HG03108 (cell line): ENCODE measurements around the gene EDAR.

ENCODE experiments used
- ATAC-seq: cut with Tn5 transposase; IDR thresholded peaks from one replicate; pipeline ENCODE4 v1.9.1; 2021; ENCODE audit warnings: moderate library complexity; ENCODE audit not compliant: unreplicated experiment

EDAR gene

GRCh38 chr2:108926561-108927380, 62.2 kb downstream of the EDAR start:
- no peak for ATAC-seq

- ATAC-seq, result no peak
These were observed 63.3 kb downstream of the EDAR start for GRCh38 chr2:108925735-108926134.

- no peak for ATAC-seq
These were observed 63.7 kb downstream of the EDAR start for GRCh38 chr2:108925286-108925685.

GRCh38 chr2:108924580-108925251, 64.3 kb downstream of the EDAR start:
- ATAC-seq, result no peak

GRCh38 chr2:108923736-108924579, 65.1 kb downstream of the EDAR start:
- no peak for ATAC-seq

- ATAC-seq, result no peak
These were observed 65.9 kb downstream of the EDAR start for GRCh38 chr2:108923019-108923700.

DNA sequence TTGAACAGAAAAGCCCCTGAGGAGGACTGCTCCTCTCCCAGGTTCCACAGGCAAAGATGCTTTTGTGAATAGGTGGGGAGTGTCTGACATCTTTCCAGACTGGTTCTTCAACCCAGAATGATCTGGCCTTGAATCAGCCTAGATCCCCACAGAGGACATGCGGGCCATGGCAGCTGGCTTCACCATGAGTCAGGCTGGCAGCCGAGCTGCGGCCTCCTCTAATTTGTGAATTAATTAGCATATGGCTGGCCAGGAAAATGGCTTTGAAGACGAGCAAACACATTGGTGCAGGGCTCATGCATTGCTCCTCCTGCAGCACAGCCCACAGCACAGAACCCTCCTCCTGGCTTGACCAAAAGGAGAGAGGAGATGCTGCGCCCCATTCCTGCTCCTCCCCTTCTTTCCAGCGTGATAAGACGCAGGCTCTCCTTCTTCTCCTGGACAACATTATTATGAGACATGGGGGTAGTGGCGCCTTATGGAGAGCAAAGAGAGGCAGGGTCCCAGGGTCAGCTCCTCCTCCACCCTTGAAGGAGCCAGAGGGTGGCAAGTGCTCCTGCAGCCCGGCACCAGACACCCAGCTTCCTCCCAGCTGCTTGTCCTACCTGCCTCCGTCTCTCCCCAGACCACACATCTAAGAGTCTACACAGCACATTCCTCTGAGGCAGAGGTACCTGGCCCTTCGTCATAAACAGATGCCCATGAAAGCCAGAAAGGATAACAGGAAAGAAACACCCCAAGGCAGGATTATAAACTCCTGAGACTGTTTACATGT, 66.7 kb downstream of the EDAR start:
- no peak for ATAC-seq

GRCh38 chr2:108921096-108922030, 67.7 kb downstream of the EDAR start:
- ATAC-seq, result no peak

GRCh38 chr2:108920686-108921085, 68.3 kb downstream of the EDAR start:
- no peak for ATAC-seq

- no peak for ATAC-seq
These were observed 69.2 kb downstream of the EDAR start for GRCh38 chr2:108919571-108920373.

- ATAC-seq, result no peak
These were observed 70.1 kb downstream of the EDAR start for GRCh38 chr2:108918941-108919341.

DNA sequence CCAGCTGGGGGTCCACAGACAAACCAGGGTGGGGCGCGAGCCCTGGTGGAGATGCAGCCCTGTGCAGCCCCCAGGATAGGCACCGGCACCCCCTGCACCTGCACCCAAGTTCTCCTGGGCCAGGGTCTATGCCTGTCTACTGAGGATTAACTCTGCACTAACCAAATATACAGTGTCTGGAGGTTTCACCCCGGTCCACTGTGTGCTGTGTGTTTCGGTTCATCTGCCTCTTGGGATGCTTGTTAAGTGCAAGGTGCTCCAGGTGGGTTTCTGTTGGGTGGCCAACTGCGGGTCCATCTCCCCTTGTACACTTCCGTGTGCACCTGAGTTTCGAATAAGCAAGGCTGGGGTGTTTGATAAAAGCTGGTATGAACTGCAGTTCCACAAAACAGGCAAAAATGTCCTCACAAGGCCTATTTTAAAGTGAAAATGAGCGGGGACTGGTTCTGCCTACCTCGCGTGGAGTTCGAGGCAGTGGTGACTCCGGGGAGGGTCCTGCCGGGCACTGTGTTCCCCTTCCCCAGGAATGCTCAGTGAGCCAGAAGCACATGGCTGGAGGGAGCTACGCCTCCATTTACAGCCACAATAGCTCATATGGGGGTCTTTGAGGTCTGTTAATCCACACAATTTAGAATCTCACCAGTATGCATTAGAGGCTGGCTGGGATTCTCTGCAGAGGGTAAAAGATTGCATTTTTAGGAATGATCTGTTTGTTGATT, 70.7 kb downstream of the EDAR start:
- no peak for ATAC-seq

DNA sequence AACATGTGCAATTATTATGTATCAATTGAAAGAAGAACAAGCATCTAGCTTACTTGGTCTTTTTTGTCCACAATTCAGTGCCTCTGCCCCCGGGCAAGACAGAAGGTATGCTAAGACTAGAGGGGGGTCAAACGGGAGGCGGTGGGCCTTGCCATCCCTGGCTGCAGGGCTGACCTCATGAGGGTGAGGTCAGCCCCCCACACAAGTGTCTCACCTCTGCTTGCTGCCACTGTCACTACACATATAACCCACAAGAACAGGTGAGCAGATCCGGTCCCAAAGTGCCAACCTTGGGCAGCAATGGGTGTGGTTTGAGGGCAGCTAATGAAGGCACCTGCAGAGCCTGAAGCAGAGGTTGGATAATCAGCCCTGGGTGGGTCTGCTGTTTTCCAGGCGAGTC, 71.5 kb downstream of the EDAR start:
- no peak for ATAC-seq

DNA sequence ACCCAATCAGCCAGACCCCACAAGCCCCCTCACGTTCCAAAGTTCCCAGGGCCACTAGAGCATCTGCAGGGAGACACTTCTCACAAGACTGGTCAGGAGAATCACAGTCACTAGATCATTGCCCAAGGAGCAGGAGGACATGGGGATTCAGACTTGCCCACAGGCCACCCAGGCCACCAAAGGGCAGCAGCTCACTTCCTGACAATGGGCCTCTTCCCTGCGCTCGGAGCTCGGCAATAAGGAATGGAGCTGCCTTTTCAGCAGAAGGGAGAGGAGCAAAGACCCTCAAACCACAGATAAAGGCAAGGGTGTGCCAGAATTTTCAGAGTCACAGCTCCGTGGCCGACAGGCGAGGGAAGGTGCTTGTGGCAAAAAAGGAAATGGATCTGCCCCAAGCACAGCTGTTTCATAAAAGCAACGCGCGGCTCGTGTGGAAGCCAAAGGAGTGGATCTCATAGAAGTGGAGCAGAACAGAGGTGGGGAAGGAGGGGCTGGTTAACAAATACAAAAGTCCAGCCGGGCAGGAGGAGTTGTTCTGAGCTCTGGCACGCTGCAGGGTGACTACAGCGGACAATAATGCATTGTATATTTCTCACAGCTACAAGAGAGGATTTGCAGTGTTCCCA, 72.1 kb downstream of the EDAR start:
- no peak for ATAC-seq

GRCh38 chr2:108916122-108916795, 72.8 kb downstream of the EDAR start:
- no peak for ATAC-seq

- no peak for ATAC-seq
These were observed 76.5 kb downstream of the EDAR start for GRCh38 chr2:108912629-108912902.
